Retinal pigment epithelial cell (primary cell): ENCODE data around the gene PCYT2.

Source experiments
- DNase-seq: peaks from one replicate; pipeline ENCODE4 v3.0.0-alpha.2; 2010; ENCODE audit warnings: low read depth
- H3K4me3 ChIP-seq: 2 replicates; pipeline ENCODE4 v1.5.1; 2011; ENCODE audit warnings: mild to moderate bottlenecking, low read length, control low read depth, moderate library complexity
- TF ChIP-seq, protein P1 (sequence below): conservative IDR thresholded peaks from 2 replicates; pipeline ENCODE4 v1.5.1; 2011; ENCODE audit warnings: low read depth, low read length, control low read depth, inconsistent platforms

Gene PCYT2

DNA sequence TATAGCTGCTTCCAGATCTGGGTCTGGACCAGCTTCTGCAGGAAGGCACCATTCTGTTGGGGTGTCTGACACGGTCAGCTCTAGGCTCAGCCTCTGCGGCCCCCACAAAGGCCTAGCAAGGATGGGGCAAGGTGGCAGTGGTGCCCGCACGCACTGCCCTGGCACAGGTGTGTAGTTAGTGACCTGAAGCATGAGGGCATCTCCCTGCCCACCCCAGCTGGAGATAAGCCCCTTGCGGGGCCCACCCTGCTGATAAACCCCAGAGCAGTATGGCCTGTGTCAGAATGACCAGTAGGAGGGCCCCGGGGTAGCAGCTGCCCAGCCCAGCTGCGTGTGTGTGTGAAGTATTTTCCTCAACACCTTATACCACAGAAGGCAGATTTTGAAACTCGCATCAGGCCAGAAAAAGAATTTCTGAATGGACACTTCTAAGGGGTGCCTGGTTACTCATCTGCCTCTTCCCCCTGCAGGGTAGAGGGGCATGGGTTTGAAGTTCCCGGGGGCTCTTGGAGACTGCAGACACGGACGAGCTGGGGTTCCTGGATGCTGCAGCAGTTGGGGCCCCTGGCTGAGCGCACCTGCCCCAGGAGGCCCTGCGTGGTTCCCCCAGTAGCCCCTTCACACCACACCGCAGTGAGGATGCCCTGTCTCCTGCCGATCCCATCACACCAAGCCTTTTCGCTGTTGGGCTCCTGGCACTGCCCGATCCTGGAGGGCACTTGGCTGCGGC lies 44.6 kb downstream of the PCYT2 start:
- TF ChIP-seq, protein P1, sequence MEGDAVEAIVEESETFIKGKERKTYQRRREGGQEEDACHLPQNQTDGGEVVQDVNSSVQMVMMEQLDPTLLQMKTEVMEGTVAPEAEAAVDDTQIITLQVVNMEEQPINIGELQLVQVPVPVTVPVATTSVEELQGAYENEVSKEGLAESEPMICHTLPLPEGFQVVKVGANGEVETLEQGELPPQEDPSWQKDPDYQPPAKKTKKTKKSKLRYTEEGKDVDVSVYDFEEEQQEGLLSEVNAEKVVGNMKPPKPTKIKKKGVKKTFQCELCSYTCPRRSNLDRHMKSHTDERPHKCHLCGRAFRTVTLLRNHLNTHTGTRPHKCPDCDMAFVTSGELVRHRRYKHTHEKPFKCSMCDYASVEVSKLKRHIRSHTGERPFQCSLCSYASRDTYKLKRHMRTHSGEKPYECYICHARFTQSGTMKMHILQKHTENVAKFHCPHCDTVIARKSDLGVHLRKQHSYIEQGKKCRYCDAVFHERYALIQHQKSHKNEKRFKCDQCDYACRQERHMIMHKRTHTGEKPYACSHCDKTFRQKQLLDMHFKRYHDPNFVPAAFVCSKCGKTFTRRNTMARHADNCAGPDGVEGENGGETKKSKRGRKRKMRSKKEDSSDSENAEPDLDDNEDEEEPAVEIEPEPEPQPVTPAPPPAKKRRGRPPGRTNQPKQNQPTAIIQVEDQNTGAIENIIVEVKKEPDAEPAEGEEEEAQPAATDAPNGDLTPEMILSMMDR = no peak
- H3K4me3 ChIP-seq = no peak overlapping the region
- DNase-seq = no peak

DNA sequence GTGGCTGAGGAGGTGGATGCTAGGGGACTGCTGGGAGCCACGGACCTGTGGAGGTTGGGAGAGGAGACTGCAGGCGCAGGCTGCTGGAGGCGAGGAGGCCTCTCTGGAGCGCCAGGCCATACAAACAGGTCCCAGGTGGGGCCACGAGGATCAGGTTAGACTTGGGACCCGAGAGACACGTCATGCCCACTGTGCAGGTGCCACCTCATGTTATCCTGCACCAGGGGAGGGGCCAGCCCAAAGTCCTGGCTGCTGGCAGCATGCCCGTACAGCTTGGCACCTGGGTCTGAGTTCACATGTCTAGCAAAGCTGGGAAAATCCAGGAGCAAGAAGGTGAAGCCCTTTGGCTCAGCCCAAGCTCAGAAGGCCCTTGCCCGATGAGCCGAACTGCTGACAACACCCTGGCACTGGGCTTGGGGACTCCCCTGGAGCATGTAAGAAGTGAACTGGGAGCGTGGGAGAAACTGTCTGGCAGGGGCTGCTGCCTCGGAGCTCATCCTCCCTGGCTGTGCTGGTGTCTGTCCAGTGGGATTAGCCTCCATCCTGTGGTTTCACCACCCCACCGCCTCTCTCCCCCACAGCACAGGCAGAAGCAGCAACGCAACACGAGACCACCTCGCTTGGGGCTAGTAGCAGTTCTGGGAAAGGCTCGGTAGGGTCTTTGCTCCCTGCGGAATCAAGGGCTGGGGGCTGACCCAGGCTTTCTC lies 45.3 kb downstream of the PCYT2 start:
- TF ChIP-seq, protein P1 = no peak
- no peak for DNase-seq
- H3K4me3 ChIP-seq = no peak overlapping the region

DNA sequence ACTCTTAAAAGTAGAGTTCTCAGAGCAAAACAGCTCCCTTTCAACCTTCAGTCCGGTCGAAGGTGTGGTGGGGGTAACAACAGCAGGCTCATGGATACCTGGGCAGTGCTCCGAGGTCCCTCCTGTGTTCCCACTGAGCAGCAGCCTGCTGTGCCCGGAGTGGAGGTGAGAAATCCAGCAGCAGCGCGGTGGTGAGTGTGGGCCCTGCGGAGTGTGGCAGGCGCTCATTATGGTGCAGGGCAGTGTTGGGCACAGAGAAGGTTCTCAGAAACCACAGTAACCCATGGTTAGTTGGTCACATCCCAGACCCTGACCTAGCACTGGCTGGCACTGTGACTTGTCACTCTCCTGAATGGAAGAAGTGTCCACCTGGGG lies 45.9 kb downstream of the PCYT2 start:
- no peak for DNase-seq
- H3K4me3 ChIP-seq = no peak overlapping the region
- TF ChIP-seq, protein P1 = no peak

DNA sequence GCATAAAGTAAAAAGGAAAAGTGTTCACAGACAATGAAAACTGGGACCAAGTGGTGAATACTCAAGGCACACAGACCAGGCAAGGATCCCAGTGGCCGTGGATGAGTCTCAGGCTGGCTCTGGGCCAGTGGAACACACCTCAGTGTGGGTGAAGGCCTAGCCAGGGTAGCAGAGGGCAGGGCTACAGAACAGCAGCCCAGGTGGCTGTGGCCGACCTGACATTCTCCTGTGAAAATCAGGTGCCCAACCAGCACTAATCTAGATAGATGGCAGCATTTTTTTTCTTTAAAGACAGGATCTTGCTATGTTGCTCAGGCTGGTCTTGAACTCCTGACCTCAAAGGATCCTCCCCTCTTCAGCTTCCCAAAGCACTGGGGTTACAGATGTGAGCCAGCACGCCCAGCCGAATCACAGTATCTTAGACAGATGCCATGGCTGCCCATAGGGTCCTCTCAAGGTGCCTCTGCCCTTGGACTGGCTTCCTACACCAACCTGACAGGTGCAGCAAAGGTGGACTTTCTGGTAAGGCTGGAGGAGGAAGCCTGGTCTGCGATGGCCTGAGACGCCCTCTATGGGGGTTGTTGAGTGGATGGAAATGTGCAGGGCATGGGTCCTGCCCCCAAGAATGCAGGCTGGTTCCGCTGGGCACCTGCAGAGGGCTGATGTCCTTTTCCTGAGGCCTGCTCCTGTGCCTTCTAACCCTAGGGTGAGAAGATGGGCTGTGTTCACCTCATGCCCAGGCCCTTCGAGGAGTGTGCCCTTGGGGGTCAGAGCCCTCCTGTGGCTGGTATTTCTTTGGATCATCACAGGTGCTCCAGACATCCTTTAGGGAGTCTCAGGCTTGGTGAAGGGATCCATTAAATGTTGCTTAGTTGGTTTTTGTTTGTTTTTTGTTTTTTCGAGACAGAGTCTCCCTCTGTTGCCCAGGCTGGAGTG lies 47.1 kb downstream of the PCYT2 start:
- H3K4me3 ChIP-seq = no peak overlapping the region
- no peak for DNase-seq
- TF ChIP-seq, protein P1 = no peak

DNA sequence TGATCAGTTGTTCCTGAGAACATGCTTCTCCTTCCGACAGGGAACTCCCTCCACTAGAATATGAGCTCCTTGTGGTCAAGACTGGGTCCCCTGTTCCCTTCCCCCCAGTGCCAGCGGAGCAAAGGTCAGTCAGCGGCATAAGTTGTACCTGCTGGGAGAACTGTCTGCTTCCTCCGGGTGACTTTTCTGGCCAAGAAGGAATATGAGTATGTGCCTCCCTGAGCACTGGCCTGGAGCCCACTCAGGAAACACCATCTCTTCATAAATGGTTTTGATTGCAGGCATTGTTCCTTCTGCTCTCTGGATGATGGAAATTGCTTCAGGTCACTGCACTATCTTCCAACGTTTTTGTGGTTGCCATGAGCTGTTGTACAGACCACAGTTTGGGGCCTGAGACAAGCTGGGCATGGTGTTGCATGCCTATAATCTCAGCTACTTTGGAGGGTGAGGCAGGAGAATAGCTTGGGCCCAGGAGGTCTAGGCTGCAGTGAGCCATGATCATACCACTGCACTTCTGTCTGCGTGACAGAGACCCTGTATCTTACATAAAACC lies 48.0 kb downstream of the PCYT2 start:
- no peak for DNase-seq
- no peak overlapping the region for H3K4me3 ChIP-seq
- TF ChIP-seq, protein P1 = no peak

DNA sequence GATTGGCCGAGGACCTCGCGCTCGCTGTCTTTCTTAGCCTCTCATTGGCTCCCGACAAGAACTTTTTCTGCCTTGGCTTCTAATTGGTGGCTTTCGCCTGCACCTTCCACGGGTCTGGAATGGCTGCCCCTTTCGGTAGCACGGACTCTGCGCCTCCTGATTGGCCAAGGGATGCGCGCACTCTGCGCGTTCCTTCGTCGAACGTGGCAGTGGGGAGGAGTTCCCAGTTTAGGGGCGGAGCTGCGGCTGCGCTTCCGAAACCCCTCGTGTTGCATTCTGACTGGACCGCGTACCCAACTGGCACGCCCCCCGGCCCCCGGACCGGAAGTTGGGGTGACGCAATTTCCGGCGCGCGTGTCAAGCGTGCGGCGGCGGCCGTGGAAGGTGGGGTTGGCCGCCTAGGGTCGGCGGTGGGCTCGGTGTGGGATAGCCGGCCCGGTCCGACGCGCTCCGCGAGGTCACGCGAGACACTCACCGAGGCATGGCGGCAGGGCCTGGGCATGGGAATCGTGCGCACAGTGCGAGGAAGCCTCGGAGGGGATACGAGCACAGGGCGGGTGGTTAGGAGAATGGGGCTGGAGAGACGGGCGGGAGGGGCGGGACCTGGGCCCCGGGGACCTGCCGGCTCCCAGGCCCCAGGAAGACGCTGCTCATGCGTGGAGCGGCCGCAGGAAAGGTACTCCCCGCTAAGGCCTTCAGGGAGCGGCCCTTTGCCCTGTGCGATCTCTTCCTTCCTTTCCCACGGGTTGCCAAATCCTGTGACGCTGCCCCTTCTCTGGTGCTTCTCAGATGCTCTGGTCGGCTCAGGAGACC lies 50.2 kb downstream of the PCYT2 start:
- H3K4me3 ChIP-seq = peak overlapping the region; percentile 78
- TF ChIP-seq, protein P1 = peak; percentile 7
- DNase-seq = peak; percentile 100
